ENCODE data around the gene FCER1G.

- no peak for TF ChIP-seq CTCF (conservative IDR thresholded peaks at IDR 0.05; ENCODE audit: low read depth, low read length)
- no peak for TF ChIP-seq POLR2A (IDR thresholded peaks at IDR 0.05; ENCODE audit: low read depth, low read length)
- TF ChIP-seq MXI1 (IDR thresholded peaks at IDR 0.05; ENCODE audit: borderline replicate concordance, low read depth, low read length), result no peak
- TF ChIP-seq CEBPB (IDR thresholded peaks at IDR 0.05; ENCODE audit: low read depth, low read length), result no peak
- TF ChIP-seq RCOR1 (IDR thresholded peaks at IDR 0.05; ENCODE audit: insufficient replicate concordance, low read length), result no peak
- no peak for TF ChIP-seq ELK1 (IDR thresholded peaks at IDR 0.05; ENCODE audit: borderline replicate concordance, low read depth, low read length)
- no peak for TF ChIP-seq RAD21 (IDR thresholded peaks at IDR 0.05; ENCODE audit: low read length)
- no peak for TF ChIP-seq BHLHE40 (IDR thresholded peaks at IDR 0.05; ENCODE audit: low read depth, low read length)
- TF ChIP-seq RFX5 (IDR thresholded peaks at IDR 0.05; ENCODE audit: low read depth, low read length), result no peak
- no peak for TF ChIP-seq SMC3 (IDR thresholded peaks at IDR 0.05; ENCODE audit: low read depth, low read length)
- no peak for TF ChIP-seq CHD1 (IDR thresholded peaks at IDR 0.05; ENCODE audit: low read depth, low read length)
- TF ChIP-seq FOS (IDR thresholded peaks at IDR 0.05; ENCODE audit: low read depth, low read length), result no peak
- no peak for TF ChIP-seq USF2 (IDR thresholded peaks at IDR 0.05; ENCODE audit: low read depth, low read length)
Measured at GRCh38 chr1:161222175-161223019, 7.3 kb downstream of the FCER1G start.

Measured in IMR-90 (cell line).